Natural killer cell (primary cell): ENCODE data around the gene ZBTB46. TPM values are rescaled to one million over a fixed set of nuclear protein-coding genes. Genes with fewer than 3 reads are reported as not detected.

Source experiments
- ATAC-seq, 3 donors: fragments of 150-1000 bp in 2 of 3; fragments of 200-7000 bp in 1 of 3; cut with Tn5 transposase; 1 replicate in 1 of 3; 2 replicates in 2 of 3; pipeline ENCODE4 v1.10.0; 2021; ENCODE audit warnings: mild to moderate bottlenecking in 2 of 3, moderate library complexity in 2 of 3
- DNase-seq, 2 donors: peaks; one replicate each; pipeline versions ENCODE4 v3.0.0 to v3.0.0-alpha.2; 2013 to 2021; ENCODE audit warnings: mixed read lengths in 1 of 2
- H3K27ac ChIP-seq: one replicate; pipeline ENCODE4 v1.5.1; 2013; ENCODE audit warnings: mild to moderate bottlenecking, low read length
- H3K27me3 ChIP-seq: one replicate; pipeline ENCODE4 v1.6.1; 2013; ENCODE audit warnings: low read length; ENCODE audit not compliant: control insufficient read depth, insufficient read depth
- H3K36me3 ChIP-seq: one replicate; pipeline ENCODE4 v1.6.1; 2013; ENCODE audit warnings: low read length; ENCODE audit not compliant: control insufficient read depth, insufficient read depth
- H3K4me1 ChIP-seq: one replicate; pipeline ENCODE4 v1.6.1; 2013; ENCODE audit warnings: low read length; ENCODE audit not compliant: control insufficient read depth, insufficient read depth
- H3K4me3 ChIP-seq: one replicate; pipeline ENCODE4 v1.5.1; 2013; ENCODE audit warnings: low read length
- H3K9me3 ChIP-seq: one replicate; pipeline ENCODE4 v1.6.1; 2013; ENCODE audit warnings: low read length; ENCODE audit not compliant: control insufficient read depth, insufficient read depth
- H3K27ac Mint-ChIP-seq, 2 donors: one replicate each; pipeline ENCODE4 v1.8.0; 2022; ENCODE audit warnings: mild to moderate bottlenecking in 2 of 2, mixed read lengths in 2 of 2, moderate library complexity in 1 of 2
- H3K27me3 Mint-ChIP-seq, 2 donors: one replicate each; pipeline ENCODE4 v1.8.0; 2022; ENCODE audit warnings: low read depth in 2 of 2, mixed read lengths in 2 of 2
- H3K36me3 Mint-ChIP-seq: one replicate; pipeline ENCODE4 v1.8.0; 2022; ENCODE audit warnings: mixed read lengths
- H3K4me1 Mint-ChIP-seq, 2 donors: one replicate each; pipeline ENCODE4 v1.8.0; 2022; ENCODE audit warnings: mixed read lengths in 2 of 2
- H3K4me3 Mint-ChIP-seq: one replicate; pipeline ENCODE4 v1.8.0; 2022; ENCODE audit warnings: mild to moderate bottlenecking, moderate library complexity, mixed read lengths
- H3K9me3 Mint-ChIP-seq, 2 donors: one replicate each; pipeline ENCODE4 v1.8.0; 2022; ENCODE audit warnings: mixed read lengths in 2 of 2
- CTCF ChIP-seq: fragments of 200-600 bp; IDR thresholded peaks from one replicate; pipeline ENCODE4 v1.8.0; 2022; ENCODE audit warnings: antibody characterized with exemption
- WGBS: methylation state at CpG from one replicate; pipeline ENCODE4 v1.1.7; 2013; ENCODE audit warnings: missing lambda C conversion rate; ENCODE audit not compliant: insufficient coverage; 5-methylcytosine and 5-hydroxymethylcytosine counted together
- intact Hi-C: fragments of 100-400 bp; cut with micrococcal nuclease; formaldehyde crosslinking; loops from one replicate; pipeline ENCODE4 v1.14.2; 2022
- total RNA-seq, 4 donors: library from RNA; stranded (reverse); fragments of 120-200 nt in 1 of 4; gene quantifications; one replicate each; pipeline versions ENCODE4 v1.2.3 to v1.2.4, GENCODE V29; 2013 to 2022

Gene ZBTB46
- total RNA-seq, 3 donors from 2014 or later (not counting 1 experiment from before 2014, with no cell fraction given) = 1.1 TPM

- intact Hi-C loops = no loop called here
- H3K27me3 Mint-ChIP-seq = no peaks in the 10 kb centered on the region
- H3K9me3 Mint-ChIP-seq = no peaks in the 10 kb centered on the region
- Histone ChIP-seq H3K4me1 (peaks cover 58% of the 10 kb centered on the region), H3K36me3 (peaks cover 3% of the 10 kb centered on the region), H3K27me3 (peaks cover 6% of the 10 kb centered on the region), H3K27ac (no peak overlapping the region), H3K4me3 (no peak overlapping the region), H3K9me3 (no peaks in the 10 kb centered on the region)
- DNase-seq (no peak), ATAC-seq (no peak)
- WGBS = 49% methylated on average over 13 of the region's 14 CpGs
- no peak for TF ChIP-seq CTCF
- H3K27ac Mint-ChIP-seq = peak overlapping the region in 1 of 2 donors; percentile 40
- peaks cover 0 to 26% of the 10 kb centered on the region in 2 donors for H3K4me1 Mint-ChIP-seq
- no peaks in the 10 kb centered on the region for H3K36me3 Mint-ChIP-seq
- no peak overlapping the region for H3K4me3 Mint-ChIP-seq
Measured at GRCh38 chr20:63857764-63858392, 26.8 kb upstream of the ZBTB46 start.

DNA sequence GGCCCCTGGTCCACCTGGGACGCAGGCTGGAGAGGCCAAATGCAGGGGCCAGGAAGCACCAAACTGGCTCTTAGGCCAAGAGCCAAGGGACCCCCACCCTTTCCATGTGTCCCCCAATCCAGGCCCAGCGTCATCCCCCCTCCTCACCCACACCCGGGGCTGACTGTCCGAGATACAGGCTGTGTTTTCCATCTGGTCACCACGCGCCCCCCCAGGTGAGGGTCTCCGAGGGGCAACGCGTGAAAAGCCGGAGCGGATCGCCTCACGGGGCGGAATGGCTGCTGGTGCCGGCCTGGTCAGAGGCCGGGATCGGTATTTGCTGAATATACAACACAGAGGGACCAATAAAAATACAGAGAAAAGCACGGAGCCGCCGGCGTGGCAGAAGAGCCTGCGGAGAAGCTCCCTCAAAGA, 25.0 kb upstream of the ZBTB46 start:
- Histone ChIP-seq H3K27me3 (peaks cover 6% of the 10 kb centered on the region), H3K4me1 (peaks cover 60% of the 10 kb centered on the region), H3K36me3 (peaks cover under 1% of the 10 kb centered on the region), H3K27ac (no peak overlapping the region), H3K4me3 (no peak overlapping the region), H3K9me3 (no peaks in the 10 kb centered on the region)
- H3K9me3 Mint-ChIP-seq = no peaks in the 10 kb centered on the region
- no peak overlapping the region for H3K4me3 Mint-ChIP-seq
- intact Hi-C loops = no loop called here
- ATAC-seq (no peak), DNase-seq (no peak)
- no peak for TF ChIP-seq CTCF
- no peaks in the 10 kb centered on the region for H3K36me3 Mint-ChIP-seq
- H3K4me1 Mint-ChIP-seq = peaks cover 0 to 26% of the 10 kb centered on the region in 2 donors
- no peak overlapping the region for H3K27ac Mint-ChIP-seq
- 95% methylated on average over 22 of the region's 22 CpGs for WGBS
- peaks cover 3 to 5% of the 10 kb centered on the region in 2 donors for H3K27me3 Mint-ChIP-seq

GRCh38 chr20:63855363-63856097, 24.5 kb upstream of the ZBTB46 start:
- H3K4me1 Mint-ChIP-seq = peaks cover 0 to 21% of the 10 kb centered on the region in 2 donors
- H3K27ac Mint-ChIP-seq = no peak overlapping the region
- intact Hi-C loops = no loop called here
- Histone ChIP-seq H3K27ac (no peak overlapping the region), H3K36me3 (no peaks in the 10 kb centered on the region), H3K4me1 (peaks cover 65% of the 10 kb centered on the region), H3K27me3 (peaks cover 6% of the 10 kb centered on the region), H3K9me3 (no peaks in the 10 kb centered on the region), H3K4me3 (no peak overlapping the region)
- H3K4me3 Mint-ChIP-seq = no peak overlapping the region
- peaks cover 8 to 10% of the 10 kb centered on the region in 2 donors for H3K27me3 Mint-ChIP-seq
- DNase-seq (no peak), ATAC-seq (no peak)
- no peaks in the 10 kb centered on the region for H3K36me3 Mint-ChIP-seq
- TF ChIP-seq CTCF = no peak
- 74% methylated on average over 36 of the region's 36 CpGs for WGBS
- no peaks in the 10 kb centered on the region for H3K9me3 Mint-ChIP-seq
